ENCODE measurements around the gene GIMAP1. TPM values are rescaled to one million over a fixed set of nuclear protein-coding genes. Genes with fewer than 3 reads are reported as not detected.

The GIMAP1 gene
- total RNA-seq, 1 donor from 2014 or later: 4.1 TPM

DNA sequence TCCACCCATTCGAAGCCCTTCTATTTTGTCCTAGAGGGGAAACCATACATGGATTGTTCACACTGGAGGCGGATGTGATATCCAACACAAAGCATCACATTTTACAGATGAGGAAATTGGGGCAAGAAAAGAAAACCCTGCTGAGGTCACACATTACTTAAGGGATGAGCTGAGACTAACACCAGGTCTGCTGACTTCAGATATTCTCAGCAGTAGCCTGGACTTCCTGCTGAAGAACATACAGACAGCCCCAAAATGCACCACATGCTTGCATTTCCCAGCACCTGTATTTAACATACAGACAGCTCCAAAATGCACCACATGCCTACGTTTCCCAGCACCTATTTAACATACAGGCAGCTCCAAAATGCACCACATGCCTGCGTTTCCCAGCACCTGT is 32.0 kb downstream of the GIMAP1 start:
- no peak for DNase-seq (ENCODE audit: low spot score)

DNA sequence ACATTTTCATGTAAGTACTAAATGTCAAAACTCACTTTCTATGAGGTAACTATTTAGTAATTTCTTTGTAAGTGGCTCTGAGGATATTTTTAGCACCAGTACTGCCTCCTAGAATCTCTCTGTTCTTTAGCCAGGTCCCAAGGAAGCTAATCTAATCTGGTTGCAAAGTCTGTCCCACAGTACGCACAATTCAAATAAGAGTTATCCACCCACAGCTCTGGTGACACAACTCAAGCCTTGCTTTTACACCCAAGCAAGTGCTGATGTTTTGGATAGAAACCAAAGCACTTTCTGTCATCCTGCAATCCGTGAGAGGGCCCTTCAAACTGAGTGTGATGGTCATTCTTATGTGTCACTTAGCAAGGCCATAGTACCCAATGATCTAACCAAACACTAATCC is 35.3 kb downstream of the GIMAP1 start:
- DNase-seq (ENCODE audit: low spot score): peak; percentile 11

- no peak for DNase-seq (ENCODE audit: low spot score)
Observed at GRCh38 chr7:150753239-150753638, 36.8 kb downstream of the GIMAP1 start.

GRCh38 chr7:150753826-150754603 is 37.6 kb downstream of the GIMAP1 start:
- peak; percentile 58 for DNase-seq (ENCODE audit: low spot score)

DNA sequence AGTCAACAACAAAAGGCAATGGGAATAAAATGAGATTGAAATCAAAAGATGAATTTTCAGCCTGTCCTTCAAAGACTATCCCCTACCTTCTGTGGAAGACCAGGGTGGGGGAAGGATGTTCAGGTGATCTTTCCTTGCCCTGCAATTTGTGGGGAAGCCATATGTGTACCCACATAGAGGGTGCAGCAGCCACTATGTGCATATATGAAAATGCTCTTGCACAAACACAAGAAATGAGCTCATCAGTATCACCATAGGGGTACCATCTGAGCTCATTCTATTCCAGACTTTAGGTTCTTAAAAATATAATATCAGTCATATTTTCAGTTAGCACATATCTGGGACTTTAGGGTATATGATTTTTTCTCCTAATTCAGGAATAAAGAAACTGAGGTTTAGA is 38.5 kb downstream of the GIMAP1 start:
- DNase-seq (ENCODE audit: low spot score): no peak

DNA sequence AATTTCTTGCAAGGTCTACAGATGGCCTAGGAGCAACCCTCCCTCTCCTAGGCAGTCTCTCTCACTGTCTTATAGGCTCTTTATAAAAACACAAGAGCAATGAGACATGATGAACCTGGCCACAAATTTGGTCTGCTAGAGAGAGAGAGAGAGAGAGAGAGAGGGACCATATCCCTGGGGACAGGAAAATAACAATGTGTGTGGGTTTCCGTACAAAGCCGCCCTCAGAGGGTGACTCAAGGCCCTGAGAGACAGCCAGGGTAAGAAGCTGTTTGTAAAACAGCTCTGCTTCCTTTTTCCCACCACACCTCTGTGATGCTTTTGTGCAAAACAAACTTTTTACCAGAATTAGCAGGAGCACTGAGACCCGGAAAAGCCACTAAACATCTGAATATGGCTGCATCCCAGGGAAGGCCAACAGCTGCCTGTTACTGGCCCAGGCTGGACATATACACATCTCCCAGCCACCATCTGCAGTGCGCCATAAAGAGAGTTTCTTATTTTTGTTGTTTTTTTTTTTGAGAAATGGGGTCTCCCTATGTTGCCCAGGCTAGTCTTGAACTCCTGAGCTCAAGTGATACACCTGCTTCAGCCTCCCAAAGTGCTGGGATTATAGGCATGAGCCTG is 39.2 kb downstream of the GIMAP1 start:
- DNase-seq (ENCODE audit: low spot score): no peak

DNA sequence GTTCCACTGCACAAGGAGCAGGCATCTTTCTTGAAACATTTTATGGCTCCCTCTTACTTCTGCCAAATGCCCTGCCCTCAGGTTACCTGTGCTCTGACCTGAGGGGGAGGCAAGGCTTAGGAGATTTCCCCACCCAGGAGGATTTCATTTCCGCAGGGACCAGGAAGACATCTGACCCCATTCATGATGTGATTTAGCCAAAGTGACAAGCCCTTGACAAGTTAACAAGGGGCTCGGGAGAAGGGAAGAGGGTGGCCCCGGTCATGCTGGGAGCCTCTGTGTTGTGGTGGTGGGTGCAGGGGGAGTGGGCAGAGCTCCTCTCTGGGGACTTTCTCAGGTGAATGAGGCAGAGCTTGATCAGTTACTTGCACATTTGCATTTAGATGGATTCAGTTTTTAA is 39.8 kb downstream of the GIMAP1 start:
- DNase-seq (ENCODE audit: low spot score): no peak

DNA sequence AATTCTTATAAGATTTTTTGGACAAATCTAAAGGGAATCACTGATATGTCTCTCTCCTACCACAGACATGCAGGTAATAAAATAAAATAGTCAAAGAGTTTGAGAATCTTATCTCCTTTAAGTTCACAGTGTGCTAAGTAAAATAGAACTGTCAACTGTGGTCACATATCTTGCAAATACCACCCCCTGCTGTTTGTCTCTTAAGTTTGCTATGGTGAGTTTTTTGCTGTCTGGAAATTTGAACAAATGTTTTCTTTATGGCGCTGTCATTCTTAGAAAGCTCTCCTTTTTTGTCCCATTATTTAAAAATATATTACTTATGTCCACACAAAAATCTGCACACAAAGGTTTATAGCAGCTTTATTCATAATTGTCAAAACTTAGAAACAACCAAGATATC is 40.4 kb downstream of the GIMAP1 start:
- DNase-seq (ENCODE audit: low spot score): no peak

GRCh38 chr7:150759479-150759878 is 43.1 kb downstream of the GIMAP1 start:
- no peak for DNase-seq (ENCODE audit: low spot score)

DNA sequence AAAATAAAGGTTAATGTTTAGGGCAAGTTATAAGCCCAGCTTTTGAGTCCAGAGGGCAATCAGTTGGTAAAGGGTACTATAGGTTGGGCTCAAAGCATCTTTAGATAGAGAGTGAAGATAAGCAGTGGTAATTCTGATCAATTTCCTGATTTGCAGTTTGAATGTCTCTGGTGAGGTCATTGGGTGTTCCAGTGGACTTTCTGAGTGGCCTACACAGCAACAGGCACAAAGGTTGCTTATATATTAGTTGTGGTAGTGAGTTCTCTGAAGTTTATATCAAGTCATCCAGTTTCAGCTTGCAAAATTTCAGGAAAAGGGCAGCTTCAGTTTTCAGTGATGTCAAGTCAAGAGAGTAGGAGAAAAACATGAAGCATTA is 49.9 kb downstream of the GIMAP1 start:
- DNase-seq (ENCODE audit: low spot score): no peak

DNA sequence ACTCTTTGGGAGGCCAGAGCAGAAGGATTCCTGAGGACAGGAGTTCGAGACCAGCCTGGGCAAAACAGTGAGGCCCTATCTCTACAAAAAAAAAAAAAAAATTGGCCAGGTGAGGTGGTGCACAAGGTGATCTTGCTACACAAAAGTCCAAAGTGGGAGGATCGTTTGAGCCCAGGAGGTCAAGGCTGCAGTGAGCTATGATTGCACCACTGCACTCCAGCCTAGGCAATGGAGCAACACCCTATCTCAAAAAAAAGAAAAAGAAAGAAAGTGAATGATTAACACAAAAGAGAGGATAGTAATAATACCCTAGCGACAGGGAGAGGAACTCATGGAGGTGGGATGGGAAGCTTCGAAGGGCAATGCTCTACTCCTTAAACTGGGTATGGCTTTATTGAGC is 53.4 kb downstream of the GIMAP1 start:
- DNase-seq (ENCODE audit: low spot score): no peak

Other genes starting within 250 kb of the GIMAP1 start
- 0.48 TPM for gene GIMAP7, start 201.7 kb upstream of the GIMAP1 start, total RNA-seq (ENCODE audit: insufficient read depth, low replicate concordance)
- gene GIMAP4, start 149.2 kb upstream of the GIMAP1 start, total RNA-seq (ENCODE audit: insufficient read depth, low replicate concordance): 9.6 TPM
- 8.7 TPM for gene GIMAP6, start 84.2 kb upstream of the GIMAP1 start, total RNA-seq (ENCODE audit: insufficient read depth, low replicate concordance)
- 23.4 TPM for gene GIMAP2, start 30.9 kb upstream of the GIMAP1 start, total RNA-seq (ENCODE audit: insufficient read depth, low replicate concordance)
- 10.1 TPM for gene GIMAP5, start 20.8 kb downstream of the GIMAP1 start, total RNA-seq (ENCODE audit: insufficient read depth, low replicate concordance)
- 107 TPM for gene TMEM176B, start 83.8 kb downstream of the GIMAP1 start, total RNA-seq (ENCODE audit: insufficient read depth, low replicate concordance)
- 68.1 TPM for gene TMEM176A, start 84.2 kb downstream of the GIMAP1 start, total RNA-seq (ENCODE audit: insufficient read depth, low replicate concordance)
- 0.96 TPM for gene AOC1, start 135.9 kb downstream of the GIMAP1 start, total RNA-seq (ENCODE audit: insufficient read depth, low replicate concordance)

Measured in umbilical cord (tissue), 2 donors.